GM19463 (cell line): ENCODE data around the gene ASB13.

Experiments
- ATAC-seq: cut with Tn5 transposase; IDR thresholded peaks from one replicate; pipeline ENCODE4 v1.9.1; 2021; ENCODE audit warnings: mild to moderate bottlenecking, moderate library complexity; ENCODE audit not compliant: unreplicated experiment

The ASB13 gene

GRCh38 chr10:5591336-5591824 lies 75.0 kb downstream of the ASB13 start:
- ATAC-seq: no peak

GRCh38 chr10:5590816-5591215 lies 75.6 kb downstream of the ASB13 start:
- no peak for ATAC-seq

- ATAC-seq: no peak
Observed at GRCh38 chr10:5589661-5590511, 76.5 kb downstream of the ASB13 start.

- ATAC-seq: no peak
Observed at GRCh38 chr10:5589011-5589660, 77.3 kb downstream of the ASB13 start.
